ENCODE results near the gene SNX27.

- TF ChIP-seq CTCF (IDR thresholded peaks at IDR 0.05), result no peak
- no peak for TF ChIP-seq POLR2A (IDR thresholded peaks at IDR 0.05)
Observed at GRCh38 chr1:151711951-151712350, 100.1 kb downstream of the SNX27 start.
